Mesothelial cell of epicardium (in vitro differentiated cells): ENCODE results near the gene CHEK2. TPM values are rescaled to one million over a fixed set of nuclear protein-coding genes. Genes with fewer than 3 reads are reported as not detected.

Experiments used
- DNase-seq, 2 experiments: peaks; one replicate each; pipeline ENCODE4 v3.0.0; 2021; ENCODE audit warnings: low spot score in 2 of 2; ENCODE audit not compliant: unreplicated experiment in 2 of 2
- H3K27ac Mint-ChIP-seq: 2 replicates; pipeline ENCODE4 v1.8.0; 2021; ENCODE audit warnings: mixed read lengths
- H3K27me3 Mint-ChIP-seq: 2 replicates; pipeline ENCODE4 v1.8.0; 2021; ENCODE audit warnings: low read depth, mixed read lengths
- H3K36me3 Mint-ChIP-seq: 2 replicates; pipeline ENCODE4 v1.8.0; 2021; ENCODE audit warnings: mixed read lengths
- H3K4me1 Mint-ChIP-seq: 2 replicates; pipeline ENCODE4 v1.8.0; 2021; ENCODE audit warnings: mixed read lengths
- H3K4me3 Mint-ChIP-seq: 2 replicates; pipeline ENCODE4 v1.8.0; 2021; ENCODE audit warnings: mild to moderate bottlenecking, moderate library complexity, mixed read lengths
- H3K9me3 Mint-ChIP-seq: 2 replicates; pipeline ENCODE4 v1.8.0; 2021; ENCODE audit warnings: mixed read lengths
- CTCF ChIP-seq: fragments of 200-600 bp; sonication (generic); IDR thresholded peaks from one replicate; pipeline ENCODE4 v1.5.0; 2021; ENCODE audit warnings: antibody characterized with exemption; ENCODE audit not compliant: unreplicated experiment
- total RNA-seq: library from RNA; stranded (reverse); gene quantifications from 3 replicates; pipeline ENCODE4 v1.2.1, GENCODE V29; 2021

CHEK2 gene
- total RNA-seq, 1 donor from 2014 or later, result 22.9 TPM

DNA sequence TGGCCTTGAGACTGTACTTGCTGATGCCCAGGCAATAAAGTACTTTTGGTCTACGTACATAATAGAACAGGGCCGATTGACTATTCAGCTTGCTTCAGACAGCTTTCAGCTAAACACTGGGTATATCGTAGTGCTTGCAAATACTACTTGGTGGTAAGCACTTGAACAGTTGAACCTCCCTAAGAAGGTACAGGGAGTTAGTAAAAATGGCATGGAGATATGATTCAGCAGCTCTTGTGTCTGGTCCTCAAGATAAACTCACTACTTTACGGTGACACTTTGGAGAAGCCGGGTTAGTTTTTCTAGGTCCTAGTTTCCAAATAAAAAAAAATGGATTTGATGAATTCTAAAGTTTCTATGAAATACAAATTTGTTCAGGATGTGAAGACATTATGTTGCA lies 38.2 kb upstream of the CHEK2 start:
- Mint-ChIP-seq H3K4me3 (no peak overlapping the region), H3K4me1 (peaks cover 4% of the 10 kb centered on the region), H3K36me3 (peaks cover 22% of the 10 kb centered on the region), H3K9me3 (no peaks in the 10 kb centered on the region), H3K27me3 (no peaks in the 10 kb centered on the region), H3K27ac (no peak overlapping the region)
- DNase-seq, result no peak
- no peak for TF ChIP-seq CTCF

DNA sequence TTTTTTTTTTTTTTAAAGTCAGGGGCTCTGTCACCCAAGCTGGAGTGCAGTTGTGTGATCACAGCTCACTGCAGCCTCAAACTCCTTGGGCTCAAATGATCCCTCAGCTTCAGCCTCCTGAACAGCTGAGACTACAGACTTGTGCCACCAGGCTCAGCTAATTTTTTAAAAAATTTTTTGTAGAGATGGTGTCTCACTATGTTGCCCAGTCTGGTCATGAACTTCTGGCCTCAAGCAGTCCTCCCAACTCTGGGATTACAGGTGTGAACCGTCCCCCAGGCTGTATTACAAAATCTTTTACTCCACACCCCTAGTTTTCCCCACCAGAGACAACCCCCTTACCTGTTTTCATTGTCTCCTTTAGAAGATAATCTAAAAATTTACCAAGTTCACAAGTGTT lies 32.8 kb upstream of the CHEK2 start:
- no peak for TF ChIP-seq CTCF
- Mint-ChIP-seq H3K27ac (peak overlapping the region; percentile 59), H3K9me3 (peaks cover 3% of the 10 kb centered on the region), H3K4me3 (peak overlapping the region; percentile 53), H3K36me3 (peaks cover 15% of the 10 kb centered on the region), H3K27me3 (no peaks in the 10 kb centered on the region), H3K4me1 (peaks cover 10% of the 10 kb centered on the region)
- DNase-seq, result no peak

GRCh38 chr22:28773461-28773867 lies 31.8 kb upstream of the CHEK2 start:
- no peak for DNase-seq
- no peaks in the 10 kb centered on the region for H3K27me3 Mint-ChIP-seq
- peaks cover 15% of the 10 kb centered on the region for H3K36me3 Mint-ChIP-seq
- H3K9me3 Mint-ChIP-seq, result peaks cover 3% of the 10 kb centered on the region
- peak overlapping the region; percentile 96 for H3K4me3 Mint-ChIP-seq
- peaks cover 10% of the 10 kb centered on the region for H3K4me1 Mint-ChIP-seq
- no peak for TF ChIP-seq CTCF
- peak overlapping the region; percentile 99 for H3K27ac Mint-ChIP-seq

GRCh38 chr22:28772633-28773460 lies 31.2 kb upstream of the CHEK2 start, which contains the start of gene CCDC117:
TSS of gene CCDC117 (plus strand) at chr22:28772695. CDS start at chr22:28772850, 155 bp downstream.
- H3K27ac Mint-ChIP-seq, result peak within 1 kb of the TSS; percentile 99
- DNase-seq, result peak; percentile 83 to 90
- H3K4me1 Mint-ChIP-seq, result peaks cover 10% of the 10 kb centered on the region
- TF ChIP-seq CTCF, result no peak
- H3K27me3 Mint-ChIP-seq, result no peaks in the 10 kb centered on the region
- H3K4me3 Mint-ChIP-seq, result peak within 1 kb of the TSS; percentile 96
- peaks cover 15% of the 10 kb centered on the region for H3K36me3 Mint-ChIP-seq
- peaks cover 3% of the 10 kb centered on the region for H3K9me3 Mint-ChIP-seq

- DNase-seq, result no peak
- TF ChIP-seq CTCF, result no peak
- Mint-ChIP-seq H3K4me1 (peaks cover 10% of the 10 kb centered on the region), H3K27ac (no peak overlapping the region), H3K27me3 (no peaks in the 10 kb centered on the region), H3K9me3 (peaks cover 3% of the 10 kb centered on the region), H3K36me3 (peaks cover 15% of the 10 kb centered on the region), H3K4me3 (no peak overlapping the region)
Measured at GRCh38 chr22:28771195-28771791, 29.7 kb upstream of the CHEK2 start.
